Measurements from ENCODE around the gene EFNB2. TPM values are rescaled to one million over a fixed set of nuclear protein-coding genes. Genes with fewer than 3 reads are reported as not detected.

The EFNB2 gene
- total and polyA plus RNA-seq, 2 of the 13 experiments (the other 11 are each of a cell fraction or from before 2014, with no cell fraction given), result 0.11 to 0.20 TPM

DNA sequence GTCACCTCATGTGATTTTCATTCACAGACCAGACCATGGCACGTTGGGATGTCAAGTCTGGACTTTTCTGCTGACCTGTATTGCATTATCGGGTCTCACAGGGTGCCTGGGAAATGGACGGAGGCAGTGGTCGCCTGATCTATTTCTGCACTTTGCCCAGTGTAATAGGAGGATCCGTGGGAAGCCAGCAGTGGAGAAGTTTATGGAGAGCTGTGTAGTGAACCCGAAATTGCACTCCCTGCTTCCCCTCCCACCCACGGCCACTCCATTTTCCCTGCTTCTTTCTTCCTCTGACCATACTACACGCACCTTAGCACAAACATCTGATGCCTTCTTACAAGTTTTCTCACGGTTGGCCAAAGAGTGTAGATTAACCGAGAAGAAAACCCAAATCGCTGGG, 16.9 kb downstream of the EFNB2 start (continued):
- no peak for TF ChIP-seq FIP1L1 (IDR thresholded peaks at IDR 0.05; ENCODE audit: borderline replicate concordance, insufficient read depth, low read depth, low read length)
- no peak for TF ChIP-seq FOXA3 (CRISPR knock-in tag; IDR thresholded peaks at IDR 0.05)
- no peak for TF ChIP-seq ZNF703 (CRISPR knock-in tag; IDR thresholded peaks at IDR 0.05; ENCODE audit: borderline replicate concordance)
- TF ChIP-seq ZBTB7A (CRISPR knock-in tag; IDR thresholded peaks at IDR 0.05), result no peak
- no peak for TF ChIP-seq FOXK2 (IDR thresholded peaks at IDR 0.05)
- no peak for TF ChIP-seq ZNF720 (CRISPR knock-in tag; IDR thresholded peaks at IDR 0.05)

DNA sequence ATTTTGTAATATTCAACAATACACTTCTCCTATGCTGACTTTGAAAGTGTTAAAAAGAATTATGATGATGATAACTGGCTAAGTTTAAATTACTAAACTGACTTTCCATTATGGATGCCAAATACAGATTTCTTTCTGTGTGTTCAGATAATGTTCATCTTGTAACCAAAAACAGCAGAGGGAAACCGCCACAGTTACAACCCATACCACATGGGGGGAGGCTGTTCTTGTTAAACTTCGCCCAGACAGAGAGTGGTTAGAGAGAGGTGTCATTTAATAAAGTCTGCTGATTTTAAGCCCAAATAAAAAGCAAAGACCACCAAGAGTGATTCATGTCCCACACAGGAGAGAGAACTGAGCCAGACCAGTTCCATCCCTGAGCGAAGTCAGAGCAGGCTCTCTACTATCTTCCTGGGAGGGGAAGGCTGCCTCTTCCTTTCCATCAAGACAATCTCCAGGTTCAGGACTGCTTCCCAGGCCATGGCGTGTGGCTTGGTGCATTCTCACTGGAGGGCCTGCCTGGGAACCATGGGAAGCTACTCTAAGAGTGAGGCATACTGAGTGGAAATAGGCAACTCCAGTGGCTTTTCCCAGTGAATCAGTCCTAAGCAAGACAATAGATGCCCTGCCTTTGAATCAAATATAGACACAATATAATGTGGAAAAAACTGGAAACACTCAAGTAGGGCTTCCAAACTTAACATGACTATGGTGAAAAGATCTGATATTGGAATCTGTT, 18.2 kb downstream of the EFNB2 start:
- Histone ChIP-seq H3K79me2 (ENCODE audit: insufficient read depth, low read length) (no peaks in the 10 kb centered on the region), H3K27me3 (ENCODE audit: control insufficient read depth in 1 of 2, insufficient read depth in 2 of 2, low read length in 2 of 2) (no peaks in the 10 kb centered on the region), H3K9me3 (ENCODE audit: low read length) (no peaks in the 10 kb centered on the region), H4K20me1 (ENCODE audit: insufficient read depth, low read length) (no peaks in the 10 kb centered on the region), H2AFZ (ENCODE audit: low read length) (no peak overlapping the region), H3K4me1 (ENCODE audit: insufficient read depth, low read length) (no peaks in the 10 kb centered on the region), H3K36me3 (replicated peaks in 1 of 2; ENCODE audit: control insufficient read depth in 1 of 2, insufficient read depth in 2 of 2, low read length in 2 of 2) (no peaks in the 10 kb centered on the region), H3K4me2 (ENCODE audit: low read depth, low read length) (no peak overlapping the region), H3K4me3 (replicated peaks in 1 of 3; ENCODE audit: insufficient read depth in 1 of 3, low read depth in 2 of 3, low read length in 3 of 3) (no peak overlapping the region), H3K9ac (ENCODE audit: insufficient read depth, low read depth, low read length) (no peak overlapping the region), H3K27ac (ENCODE audit: extremely low read length, insufficient read depth, low read length) (no peak overlapping the region)
- ChIA-PET CTCF (ENCODE audit: low intra/inter-chr PET ratio, low total read pairs) (no interaction called here), POLR2A (no interaction called here)
- WGBS (ENCODE audit: low lambda C conversion rate), result 3% methylated on average over 3 of the region's 4 CpGs
- FAIRE-seq, result no peak
- no TSS peak for BruUV-seq (replicated peaks)
- intact Hi-C loops (cut with micrococcal nuclease; ENCODE audit: unreplicated experiment) (no loop called here), in situ Hi-C loops (cut with HindIII; ENCODE audit: extremely low pct_ligation_motif_present, low pct_unique_long_range_greater_than_20kb) (no loop called here)
- no peak for DNase-seq (ENCODE audit: low spot score)
- no peak for ATAC-seq
- TF ChIP-seq ZMYM3 (CRISPR knock-in tag; IDR thresholded peaks at IDR 0.05) (no peak), FOXJ3 (CRISPR knock-in tag; IDR thresholded peaks at IDR 0.05; ENCODE audit: borderline replicate concordance) (no peak), AHR (CRISPR knock-in tag; IDR thresholded peaks at IDR 0.05) (no peak), ZNF816 (CRISPR knock-in tag; IDR thresholded peaks at IDR 0.05; ENCODE audit: borderline replicate concordance) (no peak)
- TF ChIP-seq, protein P1, sequence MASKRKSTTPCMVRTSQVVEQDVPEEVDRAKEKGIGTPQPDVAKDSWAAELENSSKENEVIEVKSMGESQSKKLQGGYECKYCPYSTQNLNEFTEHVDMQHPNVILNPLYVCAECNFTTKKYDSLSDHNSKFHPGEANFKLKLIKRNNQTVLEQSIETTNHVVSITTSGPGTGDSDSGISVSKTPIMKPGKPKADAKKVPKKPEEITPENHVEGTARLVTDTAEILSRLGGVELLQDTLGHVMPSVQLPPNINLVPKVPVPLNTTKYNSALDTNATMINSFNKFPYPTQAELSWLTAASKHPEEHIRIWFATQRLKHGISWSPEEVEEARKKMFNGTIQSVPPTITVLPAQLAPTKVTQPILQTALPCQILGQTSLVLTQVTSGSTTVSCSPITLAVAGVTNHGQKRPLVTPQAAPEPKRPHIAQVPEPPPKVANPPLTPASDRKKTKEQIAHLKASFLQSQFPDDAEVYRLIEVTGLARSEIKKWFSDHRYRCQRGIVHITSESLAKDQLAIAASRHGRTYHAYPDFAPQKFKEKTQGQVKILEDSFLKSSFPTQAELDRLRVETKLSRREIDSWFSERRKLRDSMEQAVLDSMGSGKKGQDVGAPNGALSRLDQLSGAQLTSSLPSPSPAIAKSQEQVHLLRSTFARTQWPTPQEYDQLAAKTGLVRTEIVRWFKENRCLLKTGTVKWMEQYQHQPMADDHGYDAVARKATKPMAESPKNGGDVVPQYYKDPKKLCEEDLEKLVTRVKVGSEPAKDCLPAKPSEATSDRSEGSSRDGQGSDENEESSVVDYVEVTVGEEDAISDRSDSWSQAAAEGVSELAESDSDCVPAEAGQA (IDR thresholded peaks at IDR 0.05; ENCODE audit: low read depth), result no peak
- TF ChIP-seq, protein P1 (CRISPR knock-in tag; IDR thresholded peaks at IDR 0.05; ENCODE audit: borderline replicate concordance), result no peak
- TF ChIP-seq, protein P2, sequence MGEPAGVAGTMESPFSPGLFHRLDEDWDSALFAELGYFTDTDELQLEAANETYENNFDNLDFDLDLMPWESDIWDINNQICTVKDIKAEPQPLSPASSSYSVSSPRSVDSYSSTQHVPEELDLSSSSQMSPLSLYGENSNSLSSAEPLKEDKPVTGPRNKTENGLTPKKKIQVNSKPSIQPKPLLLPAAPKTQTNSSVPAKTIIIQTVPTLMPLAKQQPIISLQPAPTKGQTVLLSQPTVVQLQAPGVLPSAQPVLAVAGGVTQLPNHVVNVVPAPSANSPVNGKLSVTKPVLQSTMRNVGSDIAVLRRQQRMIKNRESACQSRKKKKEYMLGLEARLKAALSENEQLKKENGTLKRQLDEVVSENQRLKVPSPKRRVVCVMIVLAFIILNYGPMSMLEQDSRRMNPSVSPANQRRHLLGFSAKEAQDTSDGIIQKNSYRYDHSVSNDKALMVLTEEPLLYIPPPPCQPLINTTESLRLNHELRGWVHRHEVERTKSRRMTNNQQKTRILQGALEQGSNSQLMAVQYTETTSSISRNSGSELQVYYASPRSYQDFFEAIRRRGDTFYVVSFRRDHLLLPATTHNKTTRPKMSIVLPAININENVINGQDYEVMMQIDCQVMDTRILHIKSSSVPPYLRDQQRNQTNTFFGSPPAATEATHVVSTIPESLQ (CRISPR knock-in tag; conservative IDR thresholded peaks at IDR 0.05), result no peak
- TF ChIP-seq, protein P3, sequence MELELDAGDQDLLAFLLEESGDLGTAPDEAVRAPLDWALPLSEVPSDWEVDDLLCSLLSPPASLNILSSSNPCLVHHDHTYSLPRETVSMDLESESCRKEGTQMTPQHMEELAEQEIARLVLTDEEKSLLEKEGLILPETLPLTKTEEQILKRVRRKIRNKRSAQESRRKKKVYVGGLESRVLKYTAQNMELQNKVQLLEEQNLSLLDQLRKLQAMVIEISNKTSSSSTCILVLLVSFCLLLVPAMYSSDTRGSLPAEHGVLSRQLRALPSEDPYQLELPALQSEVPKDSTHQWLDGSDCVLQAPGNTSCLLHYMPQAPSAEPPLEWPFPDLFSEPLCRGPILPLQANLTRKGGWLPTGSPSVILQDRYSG (CRISPR knock-in tag; IDR thresholded peaks at IDR 0.05), result no peak
